Large intestine (tissue), 1 donor: ENCODE data around the gene MS4A7. TPM values are rescaled to one million over a fixed set of nuclear protein-coding genes. Genes with fewer than 3 reads are reported as not detected.

ENCODE experiments used
- polyA plus RNA-seq: library from polyadenylated mRNA; unstranded; fragments of 120-200 nt; gene quantifications from one replicate; pipeline ENCODE4 v1.2.1, GENCODE V29; 2013

Gene MS4A7
- polyA plus RNA-seq, 1 donor = 15.7 TPM

Other genes with a start within 250 kb of the MS4A7 start
- 53.8 TPM for gene MS4A6A, start 195.4 kb upstream of the MS4A7 start, polyA plus RNA-seq
- 0.85 TPM for gene MS4A4E, start 135.4 kb upstream of the MS4A7 start, polyA plus RNA-seq
- 11.9 TPM for gene MS4A4A, start 97.9 kb upstream of the MS4A7 start, polyA plus RNA-seq
- gene MS4A6E, start 51.3 kb upstream of the MS4A7 start, polyA plus RNA-seq = not detected
- 1.6 TPM for gene MS4A14, start 17.9 kb downstream of the MS4A7 start, polyA plus RNA-seq
- not detected for gene MS4A5, start 51.0 kb downstream of the MS4A7 start, polyA plus RNA-seq
- 0.67 TPM for gene MS4A1, start 77.3 kb downstream of the MS4A7 start, polyA plus RNA-seq
- not detected for gene MS4A12, start 114.2 kb downstream of the MS4A7 start, polyA plus RNA-seq
- gene MS4A13, start 136.9 kb downstream of the MS4A7 start, polyA plus RNA-seq = not detected